MCF 10A (cell line): ENCODE measurements around the gene POLG. TPM values are rescaled to one million over a fixed set of nuclear protein-coding genes. Genes with fewer than 3 reads are reported as not detected.

Experiments used
- BruUV-seq: library from RNA; stranded (reverse); fragments of 400-500 nt; replicated peaks from 2 replicates; lab custom pipeline; 2021; lab: Mats Ljungman, UMichigan
- CTCF ChIA-PET: fragments of 300-600 bp; sonication (Branson Sonifier 250); formaldehyde crosslinking; extraction: SDS; loops from one replicate; lab custom pipeline; 2021; ENCODE audit warnings: antibody characterized with exemption, inconsistent platforms; lab: Yijun Ruan, JAX
- POLR2A ChIA-PET: fragments of 300-600, 350-650 bp; sonication (Branson Sonifier 250); formaldehyde crosslinking; extraction: SDS; loops from one replicate; lab custom pipeline; 2020; ENCODE audit warnings: antibody characterized with exemption, inconsistent platforms; lab: Yijun Ruan, JAX
- DNase-seq: peaks from one replicate; pipeline ENCODE4 v3.0.0-alpha.2; 2018; ENCODE audit not compliant: unreplicated experiment
- H3K27ac Mint-ChIP-seq: one replicate; pipeline ENCODE4 v1.8.0; 2022; ENCODE audit warnings: mild to moderate bottlenecking, low read depth, mixed read lengths; ENCODE audit not compliant: unreplicated experiment
- H3K27me3 Mint-ChIP-seq: one replicate; pipeline ENCODE4 v1.8.0; 2022; ENCODE audit warnings: mixed read lengths; ENCODE audit not compliant: insufficient read depth, unreplicated experiment
- H3K36me3 Mint-ChIP-seq: one replicate; pipeline ENCODE4 v1.8.0; 2022; ENCODE audit warnings: mild to moderate bottlenecking, moderate library complexity, mixed read lengths; ENCODE audit not compliant: insufficient read depth, unreplicated experiment
- H3K4me1 Mint-ChIP-seq: one replicate; pipeline ENCODE4 v1.8.0; 2022; ENCODE audit warnings: mixed read lengths; ENCODE audit not compliant: insufficient read depth, unreplicated experiment
- H3K4me3 Mint-ChIP-seq: one replicate; pipeline ENCODE4 v1.8.0; 2022; ENCODE audit warnings: mild to moderate bottlenecking, moderate library complexity, mixed read lengths; ENCODE audit not compliant: unreplicated experiment
- H3K9me3 Mint-ChIP-seq: one replicate; pipeline ENCODE4 v1.8.0; 2022; ENCODE audit warnings: mixed read lengths; ENCODE audit not compliant: unreplicated experiment
- CTCF ChIP-seq: fragments of 200-600 bp; IDR thresholded peaks from one replicate; pipeline ENCODE4 v1.8.0; 2022; ENCODE audit warnings: antibody characterized with exemption, mild to moderate bottlenecking; ENCODE audit not compliant: unreplicated experiment
- intact Hi-C: fragments of 100-400 bp; cut with micrococcal nuclease; formaldehyde crosslinking; loops from 2 replicates; pipeline ENCODE4 v1.14.1; 2022
- total RNA-seq: library from RNA; stranded (reverse); gene quantifications from 2 replicates; pipeline ENCODE4 v1.2.3, GENCODE V29; 2022

Gene POLG
- total RNA-seq, 1 experiment from 2014 or later = 62.2 TPM

- BruUV-seq = no TSS peak
- POLR2A ChIA-PET = interaction anchor here (0.6 to 2.7 kb wide), 3 partner anchors 10 to 104 kb away, joined by 3 to 8 read pairs (median 3); no protein-coding TSS in a partner anchor
- peak overlapping the region; percentile 81 for H3K27ac Mint-ChIP-seq
- H3K4me3 Mint-ChIP-seq = no peak overlapping the region
- intact Hi-C loops = no loop called here
- peaks cover 7% of the 10 kb centered on the region for H3K4me1 Mint-ChIP-seq
- no peaks in the 10 kb centered on the region for H3K27me3 Mint-ChIP-seq
- peak; percentile 13 for DNase-seq
- TF ChIP-seq CTCF = no peak
- CTCF ChIA-PET = interaction anchor here (1.5 kb wide), 1 partner anchor 100 kb away, joined by 11 read pairs; no protein-coding TSS in a partner anchor
- H3K9me3 Mint-ChIP-seq = no peaks in the 10 kb centered on the region
- peaks cover 29% of the 10 kb centered on the region for H3K36me3 Mint-ChIP-seq
Measured at GRCh38 chr15:89307046-89307587, 27.5 kb downstream of the POLG start.

GRCh38 chr15:89305395-89305794, 29.2 kb downstream of the POLG start:
- BruUV-seq = no TSS peak
- no peak for TF ChIP-seq CTCF

DNA sequence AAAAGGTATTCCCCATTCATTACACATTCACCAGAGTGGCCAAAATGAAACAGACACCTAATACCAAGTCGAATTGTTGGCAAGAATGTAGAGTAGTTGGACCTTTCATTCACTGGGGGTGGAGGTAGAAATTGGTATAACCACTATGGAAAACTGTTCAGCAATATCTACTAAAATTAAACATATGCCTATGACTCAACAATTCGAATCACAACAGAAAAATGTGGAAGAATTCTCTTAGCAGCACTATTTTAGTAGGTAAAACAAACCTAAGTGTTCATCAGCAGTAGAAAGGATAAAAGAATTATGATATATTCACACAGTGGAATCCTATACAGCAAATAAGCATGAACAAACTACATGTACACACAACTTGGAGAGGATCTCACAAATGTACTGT, 30.6 kb downstream of the POLG start:
- H3K36me3 Mint-ChIP-seq = peaks cover 38% of the 10 kb centered on the region

More at GRCh38 chr15:89305395-89305794, 29.2 kb downstream of the POLG start:
- peaks cover 7% of the 10 kb centered on the region for H3K4me1 Mint-ChIP-seq
- ChIA-PET CTCF (interaction anchor here (0.8 to 2.1 kb wide), 5 partner anchors 9 to 98 kb away, joined by 3 to 14 read pairs (median 6); partner anchors contain the start of gene FANCI), POLR2A (interaction anchor here (2.7 kb wide), 1 partner anchor 11 kb away, joined by 8 read pairs; no protein-coding TSS in a partner anchor)
- H3K9me3 Mint-ChIP-seq = no peaks in the 10 kb centered on the region
- H3K4me3 Mint-ChIP-seq = no peak overlapping the region
- no peaks in the 10 kb centered on the region for H3K27me3 Mint-ChIP-seq
- no peak overlapping the region for H3K27ac Mint-ChIP-seq
- H3K36me3 Mint-ChIP-seq = peaks cover 31% of the 10 kb centered on the region
- intact Hi-C loops = no loop called here
- no peak for DNase-seq

More for the DNA sequence above, 30.6 kb downstream of the POLG start:
- no TSS peak for BruUV-seq
- CTCF ChIA-PET = interaction anchor here (2.1 kb wide), 1 partner anchor 97 kb away, joined by 14 read pairs; no protein-coding TSS in a partner anchor
- POLR2A ChIA-PET = no interaction called here
- H3K9me3 Mint-ChIP-seq = no peaks in the 10 kb centered on the region
- no peaks in the 10 kb centered on the region for H3K27me3 Mint-ChIP-seq
- intact Hi-C loops = no loop called here
- no peak overlapping the region for H3K4me3 Mint-ChIP-seq
- peaks cover 7% of the 10 kb centered on the region for H3K4me1 Mint-ChIP-seq
- no peak for DNase-seq
- H3K27ac Mint-ChIP-seq = no peak overlapping the region
- no peak for TF ChIP-seq CTCF
